ENCODE results near the gene PTAFR. TPM values are rescaled to one million over a fixed set of nuclear protein-coding genes. Genes with fewer than 3 reads are reported as not detected.
A peak's percentile ranks its signal among the peaks of the same experiment; 100 is the strongest.

PTAFR gene
- polyA plus RNA-seq, 2 of the 4 experiments (the other 2 are of a cell fraction) = 0.17 to 0.58 TPM

DNA sequence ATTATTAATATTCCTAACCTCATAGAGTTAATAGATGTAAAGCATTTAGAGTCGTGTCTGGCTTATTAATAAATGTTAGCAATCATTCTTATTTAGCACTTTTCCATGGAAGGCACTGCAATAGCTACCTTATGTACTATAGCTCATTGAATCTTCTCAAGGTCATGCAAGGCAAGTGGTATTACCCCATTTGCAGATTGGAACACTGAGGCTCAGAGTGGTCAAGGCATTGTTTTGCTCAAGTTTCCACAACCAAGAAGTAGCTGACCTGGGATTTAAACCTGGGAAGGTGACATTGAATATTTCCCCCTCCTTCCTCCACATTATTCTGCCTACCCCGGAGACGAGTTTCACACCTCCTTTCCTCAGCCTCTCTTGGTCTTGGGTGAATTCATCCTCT lies 50.3 kb downstream of the PTAFR start:
- no peak for DNase-seq (ENCODE audit: low read depth in 1 of 2, low spot score in 1 of 2)
- CTCF ChIA-PET = interaction anchor here (1.2 kb wide), 1 partner anchor 83 kb away, joined by 3 read pairs; no protein-coding TSS in a partner anchor
- no peak overlapping the region for H3K4me3 ChIP-seq
- no peak for ATAC-seq
- FAIRE-seq = no peak
- no peak overlapping the region for H3K4me2 ChIP-seq
- TF ChIP-seq MAFK (IDR thresholded peaks at IDR 0.05; ENCODE audit: partially characterized antibody) = no peak
- TF ChIP-seq, protein P1, sequence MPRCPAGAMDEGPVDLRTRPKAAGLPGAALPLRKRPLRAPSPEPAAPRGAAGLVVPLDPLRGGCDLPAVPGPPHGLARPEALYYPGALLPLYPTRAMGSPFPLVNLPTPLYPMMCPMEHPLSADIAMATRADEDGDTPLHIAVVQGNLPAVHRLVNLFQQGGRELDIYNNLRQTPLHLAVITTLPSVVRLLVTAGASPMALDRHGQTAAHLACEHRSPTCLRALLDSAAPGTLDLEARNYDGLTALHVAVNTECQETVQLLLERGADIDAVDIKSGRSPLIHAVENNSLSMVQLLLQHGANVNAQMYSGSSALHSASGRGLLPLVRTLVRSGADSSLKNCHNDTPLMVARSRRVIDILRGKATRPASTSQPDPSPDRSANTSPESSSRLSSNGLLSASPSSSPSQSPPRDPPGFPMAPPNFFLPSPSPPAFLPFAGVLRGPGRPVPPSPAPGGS (IDR thresholded peaks at IDR 0.05) = no peak
- no peak for TF ChIP-seq HOXB13 (CRISPR knock-in tag; IDR thresholded peaks at IDR 0.05; ENCODE audit: low read depth)
- TF ChIP-seq TP53 (CRISPR knock-in tag; IDR thresholded peaks at IDR 0.05) = no peak
- TF ChIP-seq ZNF302 (CRISPR knock-in tag; IDR thresholded peaks at IDR 0.05) = no peak
- TF ChIP-seq HEYL (CRISPR knock-in tag; IDR thresholded peaks at IDR 0.05) = no peak
- TF ChIP-seq HMGXB4 (CRISPR knock-in tag; IDR thresholded peaks at IDR 0.05; ENCODE audit: borderline replicate concordance) = no peak
- TF ChIP-seq MYC (IDR thresholded peaks at IDR 0.05; ENCODE audit: borderline replicate concordance, low read length) = no peak
- TF ChIP-seq HOXA7 (CRISPR knock-in tag; IDR thresholded peaks at IDR 0.05) = no peak
- TF ChIP-seq RAD21 (conservative IDR thresholded peaks at IDR 0.05 in 1 of 2, IDR thresholded peaks at IDR 0.05 in 1 of 2) = no peak
- no peak for TF ChIP-seq ZSCAN20 (CRISPR knock-in tag; IDR thresholded peaks at IDR 0.05)
- no peak for TF ChIP-seq EP300 (IDR thresholded peaks at IDR 0.05)
- WGBS (ENCODE audit: missing lambda C conversion rate) = 71% methylated on average over 3 of the region's 3 CpGs
- H3K9me3 ChIP-seq = no peaks in the 10 kb centered on the region
- H3K27ac ChIP-seq = 0 out of 6 replicates have a peak overlapping the region, but pooled peaks of 1 of the 2 experiments have one; percentile 43
- H3K4me1 ChIP-seq = peaks cover 21% of the 10 kb centered on the region
- POLR2A ChIA-PET = no interaction called here

DNA sequence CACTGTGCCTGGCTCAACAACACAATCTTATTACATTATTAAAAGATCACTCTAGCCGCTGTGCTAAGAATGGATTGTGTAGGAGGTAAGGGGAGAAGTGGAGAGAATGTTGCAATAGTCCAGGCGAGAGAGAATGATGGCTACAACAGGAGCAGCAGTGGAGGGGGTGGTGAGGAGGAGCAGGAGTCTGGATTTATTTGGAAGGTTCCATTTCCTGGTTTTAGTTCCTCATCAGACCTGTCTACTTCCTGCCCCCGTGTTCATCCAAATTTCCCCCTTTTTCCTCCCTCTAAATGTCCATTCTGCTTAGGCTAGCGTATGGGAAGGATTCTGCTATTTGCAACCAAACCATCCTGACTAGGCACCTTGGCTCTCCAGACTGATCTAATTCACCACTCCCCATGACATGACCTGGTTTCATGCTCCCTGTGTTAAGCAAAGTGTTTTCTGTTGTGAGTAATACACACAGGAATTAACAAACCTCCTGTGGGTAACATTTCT lies 53.0 kb downstream of the PTAFR start:
- H3K4me3 ChIP-seq = no peak overlapping the region
- peak overlapping the region; percentile 63 for H3K4me2 ChIP-seq
- WGBS (ENCODE audit: missing lambda C conversion rate) = 20% methylated on average over 4 of the region's 4 CpGs
- FAIRE-seq = no peak
- DNase-seq (ENCODE audit: low read depth in 1 of 2, low spot score in 1 of 2) = peak in 1 of 2 experiments; percentile 62
- H3K9me3 ChIP-seq = no peaks in the 10 kb centered on the region
- ChIA-PET CTCF (interaction anchor here (1.6 kb wide), 1 partner anchor 9 kb away, joined by 3 read pairs; no protein-coding TSS in a partner anchor), POLR2A (no interaction called here)
- H3K27ac ChIP-seq = peak overlapping the region; percentile 69 to 89
- peaks cover 13% of the 10 kb centered on the region for H3K4me1 ChIP-seq
- TF ChIP-seq MAFK (IDR thresholded peaks at IDR 0.05; ENCODE audit: partially characterized antibody) (peak; percentile 16), FOSL2 (IDR thresholded peaks at IDR 0.05) (no peak), FOSL2 (CRISPR knock-in tag; IDR thresholded peaks at IDR 0.05) (peak; percentile 39; the same call in 1 of the 2 replicates), CBX2 (IDR thresholded peaks at IDR 0.05; ENCODE audit: borderline replicate concordance, low read depth) (no peak), MYC (IDR thresholded peaks at IDR 0.05; ENCODE audit: borderline replicate concordance, low read length) (no peak), RFX5 (IDR thresholded peaks at IDR 0.05) (no peak), NR3C1 (IDR thresholded peaks at IDR 0.05) (no peak), KDM5A (IDR thresholded peaks at IDR 0.05) (no peak), CBX8 (IDR thresholded peaks at IDR 0.05) (no peak), HOXB5 (CRISPR knock-in tag; IDR thresholded peaks at IDR 0.05) (no peak), RAD21 (conservative IDR thresholded peaks at IDR 0.05 in 1 of 2, IDR thresholded peaks at IDR 0.05 in 1 of 2) (no peak), CEBPB (IDR thresholded peaks at IDR 0.05) (peak; percentile 44 to 74; a peak in 3 of 4 replicates), TFCP2L1 (CRISPR knock-in tag; IDR thresholded peaks at IDR 0.05) (no peak), FOXS1 (CRISPR knock-in tag; IDR thresholded peaks at IDR 0.05) (no peak), TP53 (CRISPR knock-in tag; IDR thresholded peaks at IDR 0.05) (no peak), CHD4 (IDR thresholded peaks at IDR 0.05; ENCODE audit: borderline replicate concordance) (no peak), NFE2L2 (conservative IDR thresholded peaks at IDR 0.05; ENCODE audit: low read length) (no peak), MAX (IDR thresholded peaks at IDR 0.05) (no peak), HOXA7 (CRISPR knock-in tag; IDR thresholded peaks at IDR 0.05) (no peak)
- TF ChIP-seq, protein P2, sequence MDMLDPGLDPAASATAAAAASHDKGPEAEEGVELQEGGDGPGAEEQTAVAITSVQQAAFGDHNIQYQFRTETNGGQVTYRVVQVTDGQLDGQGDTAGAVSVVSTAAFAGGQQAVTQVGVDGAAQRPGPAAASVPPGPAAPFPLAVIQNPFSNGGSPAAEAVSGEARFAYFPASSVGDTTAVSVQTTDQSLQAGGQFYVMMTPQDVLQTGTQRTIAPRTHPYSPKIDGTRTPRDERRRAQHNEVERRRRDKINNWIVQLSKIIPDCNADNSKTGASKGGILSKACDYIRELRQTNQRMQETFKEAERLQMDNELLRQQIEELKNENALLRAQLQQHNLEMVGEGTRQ (IDR thresholded peaks at IDR 0.05) = no peak
- ATAC-seq = peak; percentile 86

Data from A549 (cell line).